ENCODE measurements around the gene SDK2. TPM values are rescaled to one million over a fixed set of nuclear protein-coding genes. Genes with fewer than 3 reads are reported as not detected.

SDK2 gene
- total RNA-seq, 1 experiment from 2014 or later = 0.67 TPM

GRCh38 chr17:73495641-73496040 lies 148.6 kb downstream of the SDK2 start:
- CTCF ChIA-PET = no interaction called here
- no peak overlapping the region for H3K27ac ChIP-seq (ENCODE audit: low read depth, low read length, poor library complexity, severe bottlenecking)
- BruUV-seq (replicated peaks) = no TSS peak

GRCh38 chr17:73494950-73495349 lies 149.3 kb downstream of the SDK2 start:
- Histone ChIP-seq H3K4me3 (ENCODE audit: low read depth, low read length, poor library complexity, severe bottlenecking) (no peak overlapping the region), H3K4me1 (ENCODE audit: insufficient read depth, low read length, poor library complexity, severe bottlenecking) (peaks cover 15% of the 10 kb centered on the region), H3K36me3 (ENCODE audit: insufficient read depth, low read length, poor library complexity, severe bottlenecking) (no peaks in the 10 kb centered on the region), H3K27me3 (replicated peaks; ENCODE audit: insufficient read depth, low read depth, low read length, poor library complexity) (no peaks in the 10 kb centered on the region), H3K9me3 (ENCODE audit: low read depth, low read length, poor library complexity, severe bottlenecking) (no peaks in the 10 kb centered on the region), H3K27ac (ENCODE audit: low read depth, low read length, poor library complexity, severe bottlenecking) (no peak overlapping the region)
- DNase-seq (ENCODE audit: low spot score) = no peak
- TF ChIP-seq EZH2 (IDR thresholded peaks at IDR 0.05; ENCODE audit: borderline replicate concordance, low read depth, low read length, poor library complexity, severe bottlenecking) = no peak
- TF ChIP-seq, protein P1, sequence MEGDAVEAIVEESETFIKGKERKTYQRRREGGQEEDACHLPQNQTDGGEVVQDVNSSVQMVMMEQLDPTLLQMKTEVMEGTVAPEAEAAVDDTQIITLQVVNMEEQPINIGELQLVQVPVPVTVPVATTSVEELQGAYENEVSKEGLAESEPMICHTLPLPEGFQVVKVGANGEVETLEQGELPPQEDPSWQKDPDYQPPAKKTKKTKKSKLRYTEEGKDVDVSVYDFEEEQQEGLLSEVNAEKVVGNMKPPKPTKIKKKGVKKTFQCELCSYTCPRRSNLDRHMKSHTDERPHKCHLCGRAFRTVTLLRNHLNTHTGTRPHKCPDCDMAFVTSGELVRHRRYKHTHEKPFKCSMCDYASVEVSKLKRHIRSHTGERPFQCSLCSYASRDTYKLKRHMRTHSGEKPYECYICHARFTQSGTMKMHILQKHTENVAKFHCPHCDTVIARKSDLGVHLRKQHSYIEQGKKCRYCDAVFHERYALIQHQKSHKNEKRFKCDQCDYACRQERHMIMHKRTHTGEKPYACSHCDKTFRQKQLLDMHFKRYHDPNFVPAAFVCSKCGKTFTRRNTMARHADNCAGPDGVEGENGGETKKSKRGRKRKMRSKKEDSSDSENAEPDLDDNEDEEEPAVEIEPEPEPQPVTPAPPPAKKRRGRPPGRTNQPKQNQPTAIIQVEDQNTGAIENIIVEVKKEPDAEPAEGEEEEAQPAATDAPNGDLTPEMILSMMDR (conservative IDR thresholded peaks at IDR 0.05; ENCODE audit: low read depth, low read length) = no peak
- ChIA-PET POLR2A (ENCODE audit: low non-redundant PET) (no interaction called here), CTCF (no interaction called here)
- intact Hi-C loops (cut with micrococcal nuclease; ENCODE audit: unreplicated experiment) = no loop called here
- no TSS peak for BruUV-seq (replicated peaks)

More at GRCh38 chr17:73495641-73496040, 148.6 kb downstream of the SDK2 start:
- no peaks in the 10 kb centered on the region for H3K9me3 ChIP-seq (ENCODE audit: low read depth, low read length, poor library complexity, severe bottlenecking)
- DNase-seq (ENCODE audit: low spot score) = no peak
- H3K4me3 ChIP-seq (ENCODE audit: low read depth, low read length, poor library complexity, severe bottlenecking) = no peak overlapping the region
- H3K36me3 ChIP-seq (ENCODE audit: insufficient read depth, low read length, poor library complexity, severe bottlenecking) = no peaks in the 10 kb centered on the region
- POLR2A ChIA-PET (ENCODE audit: low non-redundant PET) = no interaction called here
- TF ChIP-seq, protein P1 (conservative IDR thresholded peaks at IDR 0.05; ENCODE audit: low read depth, low read length) = no peak
- TF ChIP-seq EZH2 (IDR thresholded peaks at IDR 0.05; ENCODE audit: borderline replicate concordance, low read depth, low read length, poor library complexity, severe bottlenecking) = no peak
- peaks cover 15% of the 10 kb centered on the region for H3K4me1 ChIP-seq (ENCODE audit: insufficient read depth, low read length, poor library complexity, severe bottlenecking)
- intact Hi-C loops (cut with micrococcal nuclease; ENCODE audit: unreplicated experiment) = no loop called here
- no peaks in the 10 kb centered on the region for H3K27me3 ChIP-seq (replicated peaks; ENCODE audit: insufficient read depth, low read depth, low read length, poor library complexity)

DNA sequence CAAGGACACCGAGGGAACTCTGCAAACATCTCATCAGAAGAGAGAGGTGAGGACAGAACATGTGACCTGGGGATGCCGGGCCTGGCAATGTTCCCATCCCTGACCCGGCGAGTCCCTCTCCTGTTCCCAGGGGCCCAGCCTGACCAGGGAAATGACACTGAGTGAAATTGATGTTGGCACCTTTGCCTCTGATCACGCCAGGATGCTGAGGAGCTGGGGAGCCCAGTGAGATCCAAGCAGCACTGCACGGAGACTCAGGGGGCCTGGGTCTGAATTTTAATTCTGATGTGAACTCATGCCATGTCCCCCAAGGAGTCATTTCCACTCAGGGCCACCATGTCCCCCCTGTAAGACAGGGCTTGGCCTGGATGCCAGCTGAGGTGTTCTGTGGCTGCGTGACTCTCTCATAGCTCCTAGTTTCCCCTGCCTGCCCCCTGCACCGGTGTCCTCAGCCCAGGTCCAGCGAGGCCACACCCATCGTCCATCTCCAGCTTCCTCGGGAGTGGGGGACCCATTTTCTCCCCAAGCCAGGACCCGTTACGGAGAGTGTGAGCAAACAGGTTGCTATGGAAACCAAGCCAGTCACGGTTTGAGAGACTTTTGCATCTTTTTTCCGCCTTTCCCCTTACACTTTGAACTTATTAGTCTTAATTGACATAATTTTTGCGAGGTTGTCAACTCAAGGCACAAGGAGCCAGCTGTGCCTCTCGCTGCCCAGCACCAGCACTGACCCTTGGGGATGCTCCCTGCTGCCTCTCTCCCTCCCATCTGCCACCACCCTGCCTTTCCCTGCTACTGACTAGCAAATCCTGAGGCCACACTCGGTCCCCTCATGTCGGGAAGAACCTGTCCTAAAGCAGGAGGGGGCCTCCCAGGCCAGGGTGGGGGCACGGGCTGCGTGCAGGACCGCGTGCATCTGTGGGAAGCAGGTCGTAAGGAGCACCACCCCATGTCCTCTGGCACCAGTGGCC lies 150.0 kb downstream of the SDK2 start:
- Histone ChIP-seq H3K36me3 (ENCODE audit: insufficient read depth, low read length, poor library complexity, severe bottlenecking) (no peaks in the 10 kb centered on the region), H3K27me3 (replicated peaks; ENCODE audit: insufficient read depth, low read depth, low read length, poor library complexity) (no peaks in the 10 kb centered on the region), H3K4me1 (ENCODE audit: insufficient read depth, low read length, poor library complexity, severe bottlenecking) (peaks cover 15% of the 10 kb centered on the region), H3K9me3 (ENCODE audit: low read depth, low read length, poor library complexity, severe bottlenecking) (no peaks in the 10 kb centered on the region), H3K27ac (ENCODE audit: low read depth, low read length, poor library complexity, severe bottlenecking) (no peak overlapping the region), H3K4me3 (ENCODE audit: low read depth, low read length, poor library complexity, severe bottlenecking) (no peak overlapping the region)
- intact Hi-C loops (cut with micrococcal nuclease; ENCODE audit: unreplicated experiment) = no loop called here
- POLR2A ChIA-PET (ENCODE audit: low non-redundant PET) = no interaction called here
- TF ChIP-seq, protein P1 (conservative IDR thresholded peaks at IDR 0.05; ENCODE audit: low read depth, low read length) = no peak
- TF ChIP-seq EZH2 (IDR thresholded peaks at IDR 0.05; ENCODE audit: borderline replicate concordance, low read depth, low read length, poor library complexity, severe bottlenecking) = no peak
- BruUV-seq (replicated peaks) = no TSS peak
- CTCF ChIA-PET = no interaction called here
- no peak for DNase-seq (ENCODE audit: low spot score)
